CD14-positive monocyte (primary cell): Measurements from ENCODE around the gene DLK1. TPM values are rescaled to one million over a fixed set of nuclear protein-coding genes. Genes with fewer than 3 reads are reported as not detected.

Experiments
- DNase-seq, 3 donors: peaks; one replicate each; pipeline ENCODE4 v3.0.0-alpha.2; 2011 to 2022
- H2AFZ ChIP-seq: 2 replicates; pipeline ENCODE4 v1.6.0; 2012; ENCODE audit warnings: mild to moderate bottlenecking, low read depth, low read length, inconsistent platforms; ENCODE audit not compliant: insufficient read depth, poor library complexity, severe bottlenecking
- H3K27ac ChIP-seq, 2 donors: 1 replicate in 1 of 2; 2 replicates in 1 of 2; pipeline ENCODE4 v1.5.1; 2012 to 2013; ENCODE audit warnings: low read length in 2 of 2, control low read depth in 1 of 2, inconsistent platforms in 1 of 2, low read depth in 1 of 2, mild to moderate bottlenecking in 1 of 2
- H3K27me3 ChIP-seq, 2 donors: one replicate each; pipeline versions ENCODE4 v1.6.0 to v1.6.1; 2011 to 2013; ENCODE audit warnings: low read length in 2 of 2; ENCODE audit not compliant: control insufficient read depth in 2 of 2, insufficient read depth in 2 of 2
- H3K36me3 ChIP-seq, 2 donors: replicated peaks in 1 of 2; 1 replicate in 1 of 2; 2 replicates in 1 of 2; pipeline versions ENCODE4 v1.5.1 to v1.6.1; 2012 to 2013; ENCODE audit warnings: low read length in 2 of 2, control low read depth in 1 of 2, inconsistent platforms in 1 of 2, mild to moderate bottlenecking in 1 of 2; ENCODE audit not compliant: insufficient read depth in 2 of 2, control insufficient read depth in 1 of 2
- H3K4me1 ChIP-seq, 2 donors: 1 replicate in 1 of 2; 2 replicates in 1 of 2; pipeline versions ENCODE4 v1.5.1 to v1.6.1; 2012 to 2013; ENCODE audit warnings: low read length in 2 of 2, control low read depth in 1 of 2, inconsistent platforms in 1 of 2, mild to moderate bottlenecking in 1 of 2, moderate library complexity in 1 of 2; ENCODE audit not compliant: insufficient read depth in 2 of 2, control insufficient read depth in 1 of 2
- H3K4me2 ChIP-seq: replicated peaks from 2 replicates; pipeline ENCODE3; 2012; ENCODE audit warnings: low read length, moderate library complexity, mild to moderate bottlenecking; ENCODE audit not compliant: poor library complexity, severe bottlenecking; ENCODE audit errors: extremely low read depth
- H3K4me3 ChIP-seq, 3 experiments: fragments of 200-600 bp in 1 of 3; sonication (generic) in 1 of 3; replicated peaks in 1 of 3; 1 replicate in 2 of 3; 2 replicates in 1 of 3; pipeline ENCODE4 v1.5.1; 2011 to 2013; ENCODE audit warnings: low read length in 3 of 3, mild to moderate bottlenecking in 3 of 3, control low read depth in 2 of 3, low read depth in 2 of 3, inconsistent platforms in 1 of 3, moderate library complexity in 1 of 3
- H3K79me2 ChIP-seq: 2 replicates; pipeline ENCODE4 v1.6.0; 2012; ENCODE audit warnings: mild to moderate bottlenecking, control low read depth, inconsistent platforms, low read length, moderate library complexity; ENCODE audit not compliant: insufficient read depth
- H3K9ac ChIP-seq: 2 replicates; pipeline ENCODE4 v1.6.0; 2017; ENCODE audit warnings: low read length, mild to moderate bottlenecking; ENCODE audit not compliant: insufficient read depth, poor library complexity, severe bottlenecking
- H3K9me3 ChIP-seq, 2 donors: replicated peaks in 1 of 2; 1 replicate in 1 of 2; 2 replicates in 1 of 2; pipeline versions ENCODE4 v1.5.1 to v1.6.1; 2012 to 2013; ENCODE audit warnings: low read length in 2 of 2, control low read depth in 1 of 2; ENCODE audit not compliant: control insufficient read depth in 1 of 2, insufficient read depth in 1 of 2
- H4K20me1 ChIP-seq: 2 replicates; pipeline ENCODE4 v1.6.0; 2012; ENCODE audit warnings: mild to moderate bottlenecking, low read length, control low read depth, moderate library complexity; ENCODE audit not compliant: insufficient read depth
- H3K27ac Mint-ChIP-seq, 7 donors: one replicate each; pipeline ENCODE4 v1.8.0; 2020; ENCODE audit warnings: mild to moderate bottlenecking in 7 of 7, mixed read lengths in 7 of 7, moderate library complexity in 6 of 7, inconsistent platforms in 2 of 7
- H3K27me3 Mint-ChIP-seq, 3 donors: one replicate each; pipeline ENCODE4 v1.8.0; 2021 to 2022; ENCODE audit warnings: low read depth in 3 of 3, mild to moderate bottlenecking in 3 of 3, mixed read lengths in 3 of 3, moderate library complexity in 3 of 3, inconsistent platforms in 1 of 3
- H3K36me3 Mint-ChIP-seq, 2 donors: one replicate each; pipeline ENCODE4 v1.8.0; 2020; ENCODE audit warnings: mixed read lengths in 2 of 2, inconsistent platforms in 1 of 2, mild to moderate bottlenecking in 1 of 2
- H3K4me1 Mint-ChIP-seq: one replicate; pipeline ENCODE4 v1.8.0; 2020; ENCODE audit warnings: mild to moderate bottlenecking, mixed read lengths
- H3K4me3 Mint-ChIP-seq, 2 donors: one replicate each; pipeline ENCODE4 v1.8.0; 2020; ENCODE audit warnings: mild to moderate bottlenecking in 2 of 2, mixed read lengths in 2 of 2, moderate library complexity in 1 of 2
- H3K9me3 Mint-ChIP-seq, 7 donors: one replicate each; pipeline ENCODE4 v1.8.0; 2020 to 2022; ENCODE audit warnings: mixed read lengths in 7 of 7, mild to moderate bottlenecking in 6 of 7, moderate library complexity in 6 of 7, inconsistent platforms in 2 of 7
- WGBS: methylation state at CpG from one replicate; pipeline ENCODE4 v1.1.5; 2013; ENCODE audit warnings: missing lambda C conversion rate; ENCODE audit not compliant: insufficient coverage; 5-methylcytosine and 5-hydroxymethylcytosine counted together
- intact Hi-C, 2 donors: fragments of 100-400 bp; cut with micrococcal nuclease; formaldehyde crosslinking; loops; one replicate each; pipeline versions ENCODE4 v1.15.0 to v1.15.1; 2023
- polyA plus RNA-seq, 3 donors: library from polyadenylated mRNA; depleted of rRNA in 1 of 3; unstranded in 2 of 3; stranded (reverse) in 1 of 3; fragments of 300-500 nt in 2 of 3; fragments of >200 nt in 1 of 3; fragmentation: Illumina TruSeq in 2 of 3; gene quantifications; 1 replicate in 2 of 3; 2 replicates in 1 of 3; pipeline ENCODE4 v1.2.3, GENCODE V29; 2012 to 2021
- TF ChIP-seq, protein P1 (sequence below): fragments of 200-600 bp; IDR thresholded peaks from one replicate; pipeline ENCODE4 v1.8.0; 2022; ENCODE audit warnings: antibody characterized with exemption, mild to moderate bottlenecking

DLK1 gene
- polyA plus RNA-seq, 3 donors: 0.04 TPM; not detected in 2

- no peak overlapping the region for H3K27ac Mint-ChIP-seq
- no peak overlapping the region for H2AFZ ChIP-seq
- no peaks in the 10 kb centered on the region for H3K36me3 ChIP-seq
- no peaks in the 10 kb centered on the region for H3K36me3 Mint-ChIP-seq
- H3K4me3 ChIP-seq: no peak overlapping the region
- DNase-seq: no peak
- peaks cover 1% of the 10 kb centered on the region for H3K4me1 Mint-ChIP-seq
- H3K27me3 Mint-ChIP-seq: peaks cover 0 to 6% (median 2%) of the 10 kb centered on the region in 3 donors
- no peak overlapping the region for H3K27ac ChIP-seq
- TF ChIP-seq, protein P1, sequence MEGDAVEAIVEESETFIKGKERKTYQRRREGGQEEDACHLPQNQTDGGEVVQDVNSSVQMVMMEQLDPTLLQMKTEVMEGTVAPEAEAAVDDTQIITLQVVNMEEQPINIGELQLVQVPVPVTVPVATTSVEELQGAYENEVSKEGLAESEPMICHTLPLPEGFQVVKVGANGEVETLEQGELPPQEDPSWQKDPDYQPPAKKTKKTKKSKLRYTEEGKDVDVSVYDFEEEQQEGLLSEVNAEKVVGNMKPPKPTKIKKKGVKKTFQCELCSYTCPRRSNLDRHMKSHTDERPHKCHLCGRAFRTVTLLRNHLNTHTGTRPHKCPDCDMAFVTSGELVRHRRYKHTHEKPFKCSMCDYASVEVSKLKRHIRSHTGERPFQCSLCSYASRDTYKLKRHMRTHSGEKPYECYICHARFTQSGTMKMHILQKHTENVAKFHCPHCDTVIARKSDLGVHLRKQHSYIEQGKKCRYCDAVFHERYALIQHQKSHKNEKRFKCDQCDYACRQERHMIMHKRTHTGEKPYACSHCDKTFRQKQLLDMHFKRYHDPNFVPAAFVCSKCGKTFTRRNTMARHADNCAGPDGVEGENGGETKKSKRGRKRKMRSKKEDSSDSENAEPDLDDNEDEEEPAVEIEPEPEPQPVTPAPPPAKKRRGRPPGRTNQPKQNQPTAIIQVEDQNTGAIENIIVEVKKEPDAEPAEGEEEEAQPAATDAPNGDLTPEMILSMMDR: no peak
- peaks cover 0 to 10% (median 0%) of the 10 kb centered on the region in 7 donors for H3K9me3 Mint-ChIP-seq
- H3K79me2 ChIP-seq: no peaks in the 10 kb centered on the region
- no peaks in the 10 kb centered on the region for H3K4me1 ChIP-seq
- H3K9ac ChIP-seq: no peak overlapping the region
- no peaks in the 10 kb centered on the region for H3K27me3 ChIP-seq
- H3K4me2 ChIP-seq: no peak overlapping the region
- H4K20me1 ChIP-seq: no peaks in the 10 kb centered on the region
- 98% methylated on average over 11 of the region's 17 CpGs for WGBS
- H3K9me3 ChIP-seq: peaks cover 0 to 2% of the 10 kb centered on the region in 2 donors
- H3K4me3 Mint-ChIP-seq: no peak overlapping the region
- intact Hi-C loops: no loop called here
Measured at GRCh38 chr14:100737526-100737925, 10.8 kb downstream of the DLK1 start.

DNA sequence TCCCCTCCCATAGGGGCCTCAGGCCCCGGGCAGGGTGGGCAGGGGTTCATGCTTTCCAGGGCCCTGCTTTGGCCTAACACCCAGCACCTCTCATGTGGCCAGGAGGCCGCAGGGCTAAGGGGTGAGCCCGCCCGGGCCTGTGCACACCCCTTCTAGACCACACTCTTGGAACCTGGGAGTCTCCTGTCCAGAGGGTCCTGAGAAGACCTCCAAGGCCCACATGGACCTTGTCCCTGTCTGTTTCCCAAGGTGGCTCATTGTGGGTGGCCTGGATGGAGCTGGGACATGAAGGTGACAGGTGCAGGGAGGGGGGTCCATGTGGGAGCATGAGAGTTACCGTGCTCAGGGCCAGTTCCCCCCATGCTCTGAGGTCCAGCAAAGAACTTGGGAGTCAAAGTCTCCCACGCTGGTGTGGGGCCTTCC lies 11.6 kb downstream of the DLK1 start:
- no peak for DNase-seq
- peaks cover 0 to 2% of the 10 kb centered on the region in 2 donors for H3K9me3 ChIP-seq
- Mint-ChIP-seq H3K4me1 (peaks cover 1% of the 10 kb centered on the region), H3K36me3 (no peaks in the 10 kb centered on the region), H3K9me3 (peaks cover 0 to 10% (median 0%) of the 10 kb centered on the region in 7 donors), H3K4me3 (no peak overlapping the region), H3K27me3 (peaks cover 0 to 8% (median 2%) of the 10 kb centered on the region in 3 donors), H3K27ac (no peak overlapping the region)
- TF ChIP-seq, protein P1: no peak
- H3K27ac ChIP-seq: no peak overlapping the region
- H3K9ac ChIP-seq: no peak overlapping the region
- no peaks in the 10 kb centered on the region for H3K27me3 ChIP-seq
- H3K4me3 ChIP-seq: no peak overlapping the region
- H4K20me1 ChIP-seq: no peaks in the 10 kb centered on the region
- intact Hi-C loops: no loop called here
- no peaks in the 10 kb centered on the region for H3K79me2 ChIP-seq
- WGBS: 82% methylated on average over 2 of the region's 6 CpGs
- H3K4me2 ChIP-seq: no peak overlapping the region
- no peaks in the 10 kb centered on the region for H3K36me3 ChIP-seq
- no peak overlapping the region for H2AFZ ChIP-seq
- H3K4me1 ChIP-seq: no peaks in the 10 kb centered on the region
